Measurements from ENCODE around the gene EPHA2. TPM values are rescaled to one million over a fixed set of nuclear protein-coding genes. Genes with fewer than 3 reads are reported as not detected.
A peak's percentile ranks its signal among the peaks of the same experiment; 100 is the strongest.

The EPHA2 gene
- total and polyA plus RNA-seq, 3 donors from 2014 or later, result 5.1 to 14.1 (median 5.7) TPM

DNA sequence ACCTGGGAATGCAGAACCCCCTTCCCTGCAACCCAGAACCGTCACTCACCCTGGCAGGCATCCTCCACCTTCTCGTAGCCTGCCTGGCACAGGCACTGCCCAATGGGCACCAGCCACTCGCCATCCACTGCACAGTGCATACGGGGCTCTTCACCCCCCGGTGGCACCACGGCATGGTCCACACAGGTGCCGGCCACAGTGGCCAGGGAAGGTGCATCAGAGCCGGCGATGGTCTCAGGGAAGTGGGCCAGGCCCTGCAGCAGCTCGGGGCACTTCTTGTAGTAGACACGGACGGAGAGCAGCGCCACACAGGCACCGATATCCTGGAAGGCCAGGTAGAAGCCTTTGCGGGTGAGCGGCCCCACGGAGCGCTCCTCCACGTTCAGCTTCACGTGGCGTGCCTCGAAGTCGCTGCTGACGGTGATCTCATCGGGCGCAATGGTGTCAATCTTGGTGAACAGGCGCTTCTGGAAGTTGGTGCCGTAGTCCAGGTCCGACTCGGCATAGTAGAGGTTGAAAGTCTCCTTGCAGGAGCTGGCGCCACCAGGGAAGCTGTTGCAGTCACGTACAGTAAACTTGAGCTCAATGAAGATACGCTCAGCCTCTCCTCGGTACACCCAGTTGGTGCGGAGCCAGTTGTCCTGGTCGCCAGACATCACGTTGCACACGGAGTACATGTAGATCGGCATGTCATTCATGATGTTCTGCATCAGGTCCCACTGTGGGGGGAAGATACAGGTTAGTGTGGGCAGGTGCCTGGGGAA is 7.4 kb downstream of the EPHA2 start:
- intact Hi-C loops (cut with DNase I; ENCODE audit: low total_unique reads), result no loop called here
- no peak overlapping the region for H3K27ac ChIP-seq

DNA sequence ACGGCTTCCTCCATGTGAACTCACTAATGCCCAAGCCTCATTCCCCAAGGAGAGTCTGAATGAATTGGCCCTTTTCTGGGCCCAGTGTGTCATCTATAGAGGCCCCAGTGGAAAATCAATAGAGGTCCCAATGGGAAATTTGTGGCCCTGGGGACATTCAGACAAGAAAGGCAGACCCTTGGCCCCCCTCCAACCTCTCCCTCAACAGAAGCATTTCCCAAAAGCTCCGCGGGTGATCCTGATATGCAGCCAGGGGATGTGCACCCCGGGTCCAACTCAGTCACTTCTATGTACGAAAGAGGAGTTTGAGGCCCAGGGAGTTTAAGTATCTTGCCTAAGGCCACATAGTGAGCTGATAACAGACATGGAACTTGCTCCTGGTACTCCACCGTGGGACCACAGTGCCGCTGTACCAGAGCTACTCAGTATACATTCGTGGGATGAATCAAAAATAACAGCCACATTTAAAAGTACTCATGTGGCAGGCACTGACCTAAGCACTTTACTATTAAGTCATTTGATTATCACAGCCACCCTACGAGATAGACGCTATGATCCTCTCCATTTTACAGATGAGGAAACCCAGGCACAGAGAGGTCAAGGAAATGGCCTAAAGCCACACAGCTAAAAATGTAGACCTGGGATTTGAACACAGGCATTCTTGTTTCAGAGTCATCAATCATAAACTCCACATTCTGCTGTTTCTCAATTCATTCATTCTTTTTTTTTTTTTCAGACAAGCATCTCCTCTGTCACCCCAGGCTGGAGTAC is 8.5 kb downstream of the EPHA2 start:
- Histone ChIP-seq H3K36me3 (ENCODE audit: low read depth, missing control alignments) (no peaks in the 10 kb centered on the region), H3K27ac (no peak overlapping the region), H3K9me3 (no peaks in the 10 kb centered on the region), H3K4me3 (no peak overlapping the region), H3K4me1 (peaks cover 43% of the 10 kb centered on the region), H3K27me3 (no peaks in the 10 kb centered on the region)
- intact Hi-C loops (cut with DNase I; ENCODE audit: low total_unique reads), result no loop called here
- DNase-seq, result no peak
- WGBS, 2 donors, result 71 to 84% methylated on average over 10 of the region's 10 CpGs
- TF ChIP-seq POLR2A (IDR thresholded peaks at IDR 0.05), result no peak
- TF ChIP-seq, protein P1, sequence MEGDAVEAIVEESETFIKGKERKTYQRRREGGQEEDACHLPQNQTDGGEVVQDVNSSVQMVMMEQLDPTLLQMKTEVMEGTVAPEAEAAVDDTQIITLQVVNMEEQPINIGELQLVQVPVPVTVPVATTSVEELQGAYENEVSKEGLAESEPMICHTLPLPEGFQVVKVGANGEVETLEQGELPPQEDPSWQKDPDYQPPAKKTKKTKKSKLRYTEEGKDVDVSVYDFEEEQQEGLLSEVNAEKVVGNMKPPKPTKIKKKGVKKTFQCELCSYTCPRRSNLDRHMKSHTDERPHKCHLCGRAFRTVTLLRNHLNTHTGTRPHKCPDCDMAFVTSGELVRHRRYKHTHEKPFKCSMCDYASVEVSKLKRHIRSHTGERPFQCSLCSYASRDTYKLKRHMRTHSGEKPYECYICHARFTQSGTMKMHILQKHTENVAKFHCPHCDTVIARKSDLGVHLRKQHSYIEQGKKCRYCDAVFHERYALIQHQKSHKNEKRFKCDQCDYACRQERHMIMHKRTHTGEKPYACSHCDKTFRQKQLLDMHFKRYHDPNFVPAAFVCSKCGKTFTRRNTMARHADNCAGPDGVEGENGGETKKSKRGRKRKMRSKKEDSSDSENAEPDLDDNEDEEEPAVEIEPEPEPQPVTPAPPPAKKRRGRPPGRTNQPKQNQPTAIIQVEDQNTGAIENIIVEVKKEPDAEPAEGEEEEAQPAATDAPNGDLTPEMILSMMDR (IDR thresholded peaks at IDR 0.05), result no peak

More for the DNA sequence above, 7.4 kb downstream of the EPHA2 start:
- 93 to 94% methylated on average over 6 to 39 of the region's 39 CpGs for WGBS, 2 donors
- no peak overlapping the region for H3K4me3 ChIP-seq
- no peaks in the 10 kb centered on the region for H3K9me3 ChIP-seq
- no peak for DNase-seq
- H3K27me3 ChIP-seq, result no peaks in the 10 kb centered on the region
- H3K4me1 ChIP-seq, result peaks cover 39% of the 10 kb centered on the region
- no peaks in the 10 kb centered on the region for H3K36me3 ChIP-seq (ENCODE audit: low read depth, missing control alignments)
- TF ChIP-seq, protein P1 (IDR thresholded peaks at IDR 0.05), result no peak
- no peak for TF ChIP-seq POLR2A (IDR thresholded peaks at IDR 0.05)

DNA sequence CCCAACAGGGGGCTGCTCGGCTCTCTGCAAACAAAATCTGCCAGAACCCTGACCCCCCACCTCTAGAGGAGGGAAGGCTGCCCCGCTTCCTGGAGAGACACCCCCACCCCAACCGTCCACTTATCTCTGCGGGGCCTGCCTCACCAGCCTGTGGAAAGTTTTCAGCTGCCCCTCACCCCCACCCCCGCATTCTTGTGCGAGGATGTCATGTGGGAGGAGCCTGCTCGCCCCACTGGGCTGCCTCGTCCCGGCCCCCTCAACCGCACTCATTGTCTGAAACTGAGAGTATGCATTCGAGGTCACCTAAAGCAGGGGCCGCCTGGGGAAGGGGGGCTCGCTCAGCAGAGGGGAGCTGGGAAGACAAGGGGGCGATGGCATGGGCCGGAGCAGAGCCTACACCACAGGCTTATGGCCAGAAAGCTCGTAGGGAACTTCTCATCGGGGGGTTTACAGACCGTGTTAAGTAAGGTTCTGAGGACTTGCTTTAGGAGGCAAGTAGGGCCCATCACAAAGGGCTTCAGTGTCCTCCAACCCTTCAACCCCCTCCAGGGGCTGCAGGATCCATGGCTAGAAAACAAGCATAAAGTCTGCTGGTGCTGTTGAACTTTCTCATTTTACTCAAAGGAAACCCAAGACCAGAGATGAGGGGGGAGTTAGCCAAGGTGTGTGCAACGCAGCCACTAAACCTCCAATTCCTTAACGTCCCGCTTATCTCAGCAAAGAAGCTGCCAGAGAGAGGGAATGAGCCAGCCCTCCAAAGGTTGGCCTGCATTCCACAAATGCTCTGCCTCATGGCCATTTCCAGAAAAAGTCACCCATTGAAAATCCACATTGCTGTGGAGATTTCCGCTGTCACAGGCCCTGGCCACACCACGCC is 9.4 kb downstream of the EPHA2 start:
- Histone ChIP-seq H3K4me1 (peaks cover 48% of the 10 kb centered on the region), H3K36me3 (ENCODE audit: low read depth, missing control alignments) (no peaks in the 10 kb centered on the region), H3K4me3 (no peak overlapping the region), H3K27me3 (no peaks in the 10 kb centered on the region), H3K9me3 (no peaks in the 10 kb centered on the region), H3K27ac (peak overlapping the region; percentile 23 to 39)
- no peak for TF ChIP-seq POLR2A (IDR thresholded peaks at IDR 0.05)
- TF ChIP-seq, protein P1 (IDR thresholded peaks at IDR 0.05), result no peak
- 32% methylated on average over 21 to 23 of the region's 23 CpGs for WGBS, 2 donors
- DNase-seq, result peak; percentile 85
- intact Hi-C loops (cut with DNase I; ENCODE audit: low total_unique reads), result no loop called here

DNA sequence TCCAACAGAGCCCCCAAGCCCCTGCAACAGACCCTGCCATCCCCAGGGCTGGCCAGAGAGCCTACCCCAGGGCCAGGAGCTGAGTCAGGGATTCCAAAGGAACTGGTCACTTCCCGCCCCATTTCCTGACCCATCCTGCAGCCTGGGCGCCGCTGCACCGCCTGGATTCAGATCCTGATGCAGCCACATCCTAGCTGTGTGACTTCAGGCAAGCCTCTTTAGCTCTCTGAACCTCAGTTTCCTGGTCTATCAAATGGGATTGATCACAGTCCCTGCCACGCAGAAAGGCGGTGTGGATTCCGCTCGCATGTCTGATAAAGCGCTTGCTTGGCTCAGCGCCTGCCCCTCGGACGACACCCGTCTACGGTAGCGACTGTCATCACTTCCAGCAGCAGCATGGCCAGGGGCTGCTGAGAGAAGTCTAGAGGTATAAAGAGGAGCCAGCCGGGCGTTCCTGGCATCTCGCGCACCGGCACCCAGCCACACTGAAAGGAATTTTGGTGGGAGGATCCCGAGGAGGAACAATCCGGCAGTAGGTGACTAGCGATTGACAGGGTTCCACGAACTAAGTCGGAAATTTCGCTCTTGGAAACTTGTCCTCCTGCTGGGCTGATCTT is 10.1 kb downstream of the EPHA2 start:
- TF ChIP-seq, protein P1 (IDR thresholded peaks at IDR 0.05), result no peak
- TF ChIP-seq POLR2A (IDR thresholded peaks at IDR 0.05), result no peak
- Histone ChIP-seq H3K4me3 (no peak overlapping the region), H3K9me3 (no peaks in the 10 kb centered on the region), H3K36me3 (ENCODE audit: low read depth, missing control alignments) (no peaks in the 10 kb centered on the region), H3K27me3 (no peaks in the 10 kb centered on the region), H3K27ac (peak overlapping the region; percentile 23 to 39), H3K4me1 (peaks cover 56% of the 10 kb centered on the region)
- DNase-seq, result peak; percentile 69
- intact Hi-C loops (cut with DNase I; ENCODE audit: low total_unique reads), result no loop called here
- WGBS, 2 donors, result 39 to 52% methylated on average over 23 to 26 of the region's 26 CpGs

Data from testis (tissue), 3 donors.